Panc1 (cell line): ENCODE measurements around the gene AP4E1.

Experiments
- TF ChIP-seq, protein P1 (sequence below): fragments of 450-650 bp; IDR thresholded peaks from 2 replicates; pipeline ENCODE4 v1.5.1; 2017; ENCODE audit warnings: mild to moderate bottlenecking
- TF ChIP-seq, protein P2 (sequence below), 2 experiments: IDR thresholded peaks; 2 replicates each; pipeline ENCODE4 v1.6.1; 2011 to 2012; ENCODE audit warnings: low read depth in 2 of 2, control low read depth in 1 of 2, low read length in 1 of 2, mild to moderate bottlenecking in 1 of 2, moderate library complexity in 1 of 2; ENCODE audit not compliant: insufficient read depth in 1 of 2

DNA sequence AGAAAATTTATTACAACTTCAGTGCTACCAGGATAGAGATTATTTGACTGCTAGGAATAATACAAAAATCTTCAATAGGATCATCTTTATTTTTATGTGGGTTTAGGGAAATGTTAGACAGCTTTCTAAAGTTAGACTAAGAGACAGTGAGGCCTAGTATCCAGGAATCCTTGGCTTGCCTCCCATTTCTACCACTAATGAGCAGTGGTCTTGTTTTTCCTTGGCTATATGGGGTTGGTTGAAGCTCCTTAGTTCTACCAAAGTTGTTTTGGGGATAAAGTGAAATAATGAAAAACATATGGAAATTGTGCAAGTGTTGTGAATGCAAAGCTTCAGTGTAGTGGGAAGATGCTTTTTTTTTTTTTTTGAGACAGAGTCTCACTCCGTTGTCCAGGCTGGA, 16.8 kb downstream of the AP4E1 start:
- TF ChIP-seq, protein P1, sequence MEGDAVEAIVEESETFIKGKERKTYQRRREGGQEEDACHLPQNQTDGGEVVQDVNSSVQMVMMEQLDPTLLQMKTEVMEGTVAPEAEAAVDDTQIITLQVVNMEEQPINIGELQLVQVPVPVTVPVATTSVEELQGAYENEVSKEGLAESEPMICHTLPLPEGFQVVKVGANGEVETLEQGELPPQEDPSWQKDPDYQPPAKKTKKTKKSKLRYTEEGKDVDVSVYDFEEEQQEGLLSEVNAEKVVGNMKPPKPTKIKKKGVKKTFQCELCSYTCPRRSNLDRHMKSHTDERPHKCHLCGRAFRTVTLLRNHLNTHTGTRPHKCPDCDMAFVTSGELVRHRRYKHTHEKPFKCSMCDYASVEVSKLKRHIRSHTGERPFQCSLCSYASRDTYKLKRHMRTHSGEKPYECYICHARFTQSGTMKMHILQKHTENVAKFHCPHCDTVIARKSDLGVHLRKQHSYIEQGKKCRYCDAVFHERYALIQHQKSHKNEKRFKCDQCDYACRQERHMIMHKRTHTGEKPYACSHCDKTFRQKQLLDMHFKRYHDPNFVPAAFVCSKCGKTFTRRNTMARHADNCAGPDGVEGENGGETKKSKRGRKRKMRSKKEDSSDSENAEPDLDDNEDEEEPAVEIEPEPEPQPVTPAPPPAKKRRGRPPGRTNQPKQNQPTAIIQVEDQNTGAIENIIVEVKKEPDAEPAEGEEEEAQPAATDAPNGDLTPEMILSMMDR = no peak
- TF ChIP-seq, protein P2, sequence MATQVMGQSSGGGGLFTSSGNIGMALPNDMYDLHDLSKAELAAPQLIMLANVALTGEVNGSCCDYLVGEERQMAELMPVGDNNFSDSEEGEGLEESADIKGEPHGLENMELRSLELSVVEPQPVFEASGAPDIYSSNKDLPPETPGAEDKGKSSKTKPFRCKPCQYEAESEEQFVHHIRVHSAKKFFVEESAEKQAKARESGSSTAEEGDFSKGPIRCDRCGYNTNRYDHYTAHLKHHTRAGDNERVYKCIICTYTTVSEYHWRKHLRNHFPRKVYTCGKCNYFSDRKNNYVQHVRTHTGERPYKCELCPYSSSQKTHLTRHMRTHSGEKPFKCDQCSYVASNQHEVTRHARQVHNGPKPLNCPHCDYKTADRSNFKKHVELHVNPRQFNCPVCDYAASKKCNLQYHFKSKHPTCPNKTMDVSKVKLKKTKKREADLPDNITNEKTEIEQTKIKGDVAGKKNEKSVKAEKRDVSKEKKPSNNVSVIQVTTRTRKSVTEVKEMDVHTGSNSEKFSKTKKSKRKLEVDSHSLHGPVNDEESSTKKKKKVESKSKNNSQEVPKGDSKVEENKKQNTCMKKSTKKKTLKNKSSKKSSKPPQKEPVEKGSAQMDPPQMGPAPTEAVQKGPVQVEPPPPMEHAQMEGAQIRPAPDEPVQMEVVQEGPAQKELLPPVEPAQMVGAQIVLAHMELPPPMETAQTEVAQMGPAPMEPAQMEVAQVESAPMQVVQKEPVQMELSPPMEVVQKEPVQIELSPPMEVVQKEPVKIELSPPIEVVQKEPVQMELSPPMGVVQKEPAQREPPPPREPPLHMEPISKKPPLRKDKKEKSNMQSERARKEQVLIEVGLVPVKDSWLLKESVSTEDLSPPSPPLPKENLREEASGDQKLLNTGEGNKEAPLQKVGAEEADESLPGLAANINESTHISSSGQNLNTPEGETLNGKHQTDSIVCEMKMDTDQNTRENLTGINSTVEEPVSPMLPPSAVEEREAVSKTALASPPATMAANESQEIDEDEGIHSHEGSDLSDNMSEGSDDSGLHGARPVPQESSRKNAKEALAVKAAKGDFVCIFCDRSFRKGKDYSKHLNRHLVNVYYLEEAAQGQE (IDR thresholded peaks at IDR 0.05; ENCODE audit: insufficient read depth in 1 of 2, low read depth in 2 of 2, low read length in 1 of 2) = no peak
